GM19240 (cell line): ENCODE results near the gene EFS.

Experiments
- DNase-seq: peaks from one replicate; pipeline ENCODE4 v3.0.0; 2011; ENCODE audit warnings: low spot score; ENCODE audit not compliant: insufficient read length

Gene EFS

DNA sequence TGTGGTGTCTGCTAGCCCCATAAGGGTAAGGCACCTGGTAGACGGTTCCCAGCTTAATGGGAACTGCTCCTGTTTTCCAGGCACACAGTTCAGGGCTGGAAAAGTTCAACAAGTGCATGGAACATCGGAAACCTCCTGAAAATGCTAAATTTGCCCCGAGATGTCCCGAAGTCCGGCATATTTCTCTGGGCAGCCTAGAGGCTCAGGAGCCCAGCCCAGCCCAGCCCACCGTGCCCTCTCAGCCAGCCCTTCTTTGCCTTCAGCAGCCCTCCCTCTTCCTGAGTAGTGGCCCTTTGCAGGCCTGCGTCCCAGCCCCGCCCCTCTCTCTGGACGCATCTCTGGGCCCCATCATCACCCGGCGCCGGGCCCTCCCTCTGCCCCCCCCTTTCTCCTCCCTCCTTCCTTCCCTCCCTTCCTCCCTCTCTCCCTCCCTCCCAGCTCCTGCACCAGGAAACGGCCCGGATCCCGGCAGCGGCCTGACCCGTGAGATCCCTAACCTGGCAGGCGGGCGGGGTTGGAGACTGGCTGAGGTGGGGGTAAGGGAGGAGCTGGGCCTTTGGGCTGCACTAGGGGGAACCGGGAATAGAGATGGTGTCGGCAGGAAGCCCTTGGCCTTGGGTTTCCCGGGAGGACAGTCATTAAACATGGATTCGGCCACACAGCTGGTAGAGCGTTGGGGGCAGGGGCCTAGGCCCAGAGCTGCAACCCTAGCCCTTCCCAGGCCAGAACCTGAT, 58.4 kb downstream of the EFS start, which contains the start of gene BCL2L2:
TSS of gene BCL2L2 (plus strand) at position 422 of the 734 bp plus-strand sequence. CDS start 935 bp downstream, outside the sequence.
- DNase-seq: no peak
